DND-41 (cell line): ENCODE data around the gene DISC1.

Experiments
- EZH2 ChIP-seq: IDR thresholded peaks from 3 replicates; pipeline ENCODE4 v1.6.1; 2012; ENCODE audit warnings: borderline replicate concordance, low read depth, mild to moderate bottlenecking, moderate library complexity, low read length, inconsistent platforms; ENCODE audit not compliant: severe bottlenecking
- TF ChIP-seq, protein P1 (sequence below): IDR thresholded peaks from 2 replicates; pipeline ENCODE4 v1.5.1; 2012; ENCODE audit warnings: borderline replicate concordance, low read length, moderate library complexity, mild to moderate bottlenecking; ENCODE audit not compliant: poor library complexity, severe bottlenecking; ENCODE audit errors: extremely low read depth

DNA sequence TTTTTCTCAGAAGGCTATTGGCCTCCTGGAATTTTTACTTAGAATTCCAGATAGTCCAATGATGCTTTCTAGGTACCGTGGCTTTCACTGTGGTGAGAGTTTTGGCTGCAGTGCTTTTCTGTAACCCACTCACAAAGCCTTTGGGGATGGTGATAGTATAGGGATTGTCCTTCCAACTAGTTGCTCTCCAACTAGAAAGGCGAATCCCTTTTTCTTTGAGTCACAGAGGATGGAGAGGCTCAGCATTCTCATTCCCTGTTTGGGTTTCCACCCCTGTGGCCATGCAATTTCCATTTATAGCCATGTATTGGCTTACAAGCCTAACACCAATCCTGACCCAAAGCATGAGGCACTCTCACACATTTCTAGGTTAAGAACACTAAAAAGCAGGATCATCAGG, 300.3 kb downstream of the DISC1 start:
- TF ChIP-seq, protein P1, sequence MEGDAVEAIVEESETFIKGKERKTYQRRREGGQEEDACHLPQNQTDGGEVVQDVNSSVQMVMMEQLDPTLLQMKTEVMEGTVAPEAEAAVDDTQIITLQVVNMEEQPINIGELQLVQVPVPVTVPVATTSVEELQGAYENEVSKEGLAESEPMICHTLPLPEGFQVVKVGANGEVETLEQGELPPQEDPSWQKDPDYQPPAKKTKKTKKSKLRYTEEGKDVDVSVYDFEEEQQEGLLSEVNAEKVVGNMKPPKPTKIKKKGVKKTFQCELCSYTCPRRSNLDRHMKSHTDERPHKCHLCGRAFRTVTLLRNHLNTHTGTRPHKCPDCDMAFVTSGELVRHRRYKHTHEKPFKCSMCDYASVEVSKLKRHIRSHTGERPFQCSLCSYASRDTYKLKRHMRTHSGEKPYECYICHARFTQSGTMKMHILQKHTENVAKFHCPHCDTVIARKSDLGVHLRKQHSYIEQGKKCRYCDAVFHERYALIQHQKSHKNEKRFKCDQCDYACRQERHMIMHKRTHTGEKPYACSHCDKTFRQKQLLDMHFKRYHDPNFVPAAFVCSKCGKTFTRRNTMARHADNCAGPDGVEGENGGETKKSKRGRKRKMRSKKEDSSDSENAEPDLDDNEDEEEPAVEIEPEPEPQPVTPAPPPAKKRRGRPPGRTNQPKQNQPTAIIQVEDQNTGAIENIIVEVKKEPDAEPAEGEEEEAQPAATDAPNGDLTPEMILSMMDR, result no peak
- no peak for TF ChIP-seq EZH2
